Thoracic aorta (tissue), 2 donors: ENCODE measurements around the gene PDLIM4. TPM values are rescaled to one million over a fixed set of nuclear protein-coding genes. Genes with fewer than 3 reads are reported as not detected.

Source experiments
- ATAC-seq: fragments of 150-250 bp; one replicate; pipeline ENCODE4 v1.8.0; 2017; ENCODE audit warnings: low read depth; ENCODE audit not compliant: insufficient number of reproducible peaks, low FRiP score
- DNase-seq: peaks from one replicate; pipeline ENCODE4 v3.0.0-alpha.2; 2020; ENCODE audit warnings: low spot score
- H3K27ac ChIP-seq, 2 donors: fragments of 200-600 bp; sonication (generic); 1 replicate in 1 of 2; 2 replicates in 1 of 2; pipeline ENCODE4 v1.5.1; 2016; ENCODE audit warnings: mild to moderate bottlenecking in 2 of 2, moderate library complexity in 2 of 2
- H3K27me3 ChIP-seq: fragments of 200-600 bp; sonication (generic); replicated peaks from 2 replicates; pipeline ENCODE4 v1.6.0; 2016; ENCODE audit warnings: mild to moderate bottlenecking; ENCODE audit not compliant: insufficient read depth
- H3K36me3 ChIP-seq: fragments of 200-600 bp; sonication (generic); one replicate; pipeline ENCODE4 v1.5.1; 2016
- H3K4me1 ChIP-seq, 2 donors: fragments of 200-600 bp; sonication (generic); 1 replicate in 1 of 2; 2 replicates in 1 of 2; pipeline versions ENCODE4 v1.5.1 to v1.6.0; 2016; ENCODE audit warnings: low read depth in 2 of 2, mild to moderate bottlenecking in 1 of 2; ENCODE audit not compliant: control insufficient read depth in 1 of 2
- H3K4me3 ChIP-seq: fragments of 200-600 bp; sonication (generic); 2 replicates; pipeline ENCODE4 v1.5.1; 2016; ENCODE audit warnings: mild to moderate bottlenecking
- H3K9me3 ChIP-seq: fragments of 200-600 bp; sonication (generic); 2 replicates; pipeline ENCODE4 v1.5.1; 2016
- CTCF ChIP-seq: fragments of 200-600 bp; sonication (generic); IDR thresholded peaks from one replicate; pipeline ENCODE4 v1.5.1; 2019; ENCODE audit warnings: antibody characterized with exemption
- total RNA-seq, 2 donors: library from RNA; depleted of rRNA; stranded (reverse); fragments of >200 nt; gene quantifications; one replicate each; pipeline versions ENCODE4 v1.1.0 to v1.2.3, GENCODE V29; 2016

PDLIM4 gene
- total RNA-seq, 2 donors from 2014 or later = 50.6 to 81.0 TPM

GRCh38 chr5:132300577-132301343 is 43.3 kb downstream of the PDLIM4 start:
- no peak for ATAC-seq
- no peaks in the 10 kb centered on the region for H3K36me3 ChIP-seq
- DNase-seq = no peak
- H3K27me3 ChIP-seq = no peaks in the 10 kb centered on the region
- no peak for TF ChIP-seq CTCF
- no peak overlapping the region for H3K27ac ChIP-seq
- H3K9me3 ChIP-seq = peaks cover 5% of the 10 kb centered on the region
- H3K4me3 ChIP-seq = no peak overlapping the region
- H3K4me1 ChIP-seq = peaks cover under 1 to 3% of the 10 kb centered on the region in 2 donors

- Histone ChIP-seq H3K36me3 (no peaks in the 10 kb centered on the region), H3K27me3 (no peaks in the 10 kb centered on the region), H3K4me1 (peaks cover 0 to 1% of the 10 kb centered on the region in 2 donors), H3K27ac (no peak overlapping the region), H3K9me3 (peaks cover 5% of the 10 kb centered on the region), H3K4me3 (no peak overlapping the region)
- DNase-seq (no peak), ATAC-seq (no peak)
- no peak for TF ChIP-seq CTCF
Observed at GRCh38 chr5:132301344-132302271, 44.1 kb downstream of the PDLIM4 start.

- Histone ChIP-seq H3K4me3 (no peak overlapping the region), H3K9me3 (peaks cover 5% of the 10 kb centered on the region), H3K27me3 (no peaks in the 10 kb centered on the region), H3K27ac (no peak overlapping the region), H3K36me3 (no peaks in the 10 kb centered on the region), H3K4me1 (no peaks in the 10 kb centered on the region)
- ATAC-seq (no peak), DNase-seq (no peak)
- TF ChIP-seq CTCF = no peak
Observed at GRCh38 chr5:132302413-132302812, 44.9 kb downstream of the PDLIM4 start.

- Histone ChIP-seq H3K4me3 (no peak overlapping the region), H3K9me3 (peaks cover 5% of the 10 kb centered on the region), H3K27me3 (no peaks in the 10 kb centered on the region), H3K36me3 (no peaks in the 10 kb centered on the region), H3K4me1 (no peaks in the 10 kb centered on the region), H3K27ac (no peak overlapping the region)
- no peak for ATAC-seq
- TF ChIP-seq CTCF = no peak
- DNase-seq = no peak
Observed at GRCh38 chr5:132303589-132303988, 46.1 kb downstream of the PDLIM4 start.

- Histone ChIP-seq H3K9me3 (peaks cover 5% of the 10 kb centered on the region), H3K36me3 (no peaks in the 10 kb centered on the region), H3K4me3 (no peak overlapping the region), H3K4me1 (peaks cover 0 to 5% of the 10 kb centered on the region in 2 donors), H3K27ac (no peak overlapping the region), H3K27me3 (no peaks in the 10 kb centered on the region)
- no peak for ATAC-seq
- DNase-seq = no peak
- TF ChIP-seq CTCF = no peak
Observed at GRCh38 chr5:132305420-132305819, 47.9 kb downstream of the PDLIM4 start.
